K562 (cell line): Measurements from ENCODE around the gene IRF1. TPM values are rescaled to one million over a fixed set of nuclear protein-coding genes. Genes with fewer than 3 reads are reported as not detected.

Experiments used
- FUS ChIP-seq: fragments of 200-400 bp; formaldehyde crosslinking; optimal IDR thresholded peaks from 2 replicates; pipeline ENCODE3; 2017; ENCODE audit warnings: low read depth, low read length
- MYNN ChIP-seq, 2 experiments: sonication (generic); formaldehyde crosslinking in 1 of 2; IDR thresholded peaks; 2 replicates each; pipeline versions ENCODE4 v1.5.0 to v1.6.1; 2016 to 2020; ENCODE audit warnings: antibody characterized with exemption in 1 of 2, missing genetic modification reagents in 1 of 2
- NFIX ChIP-seq: fragments of 250-450 bp; sonication (Bioruptor Pico); IDR thresholded peaks from 2 replicates; pipeline ENCODE4 v1.4.0; 2020; ENCODE audit warnings: low read depth, mild to moderate bottlenecking, moderate library complexity
- POLR2H ChIP-seq: IDR thresholded peaks from 2 replicates; pipeline ENCODE4 v1.6.1; 2016; ENCODE audit warnings: missing genetic modification characterization, low read depth, mild to moderate bottlenecking, control low read depth, missing compliant biosample characterization, moderate library complexity
- RBM34 ChIP-seq: fragments of 200-400 bp; formaldehyde crosslinking; IDR thresholded peaks from 2 replicates; pipeline ENCODE4 v1.6.1; 2018; ENCODE audit warnings: low read length, borderline replicate concordance; ENCODE audit not compliant: insufficient read depth
- SIN3A ChIP-seq, 2 experiments: fragments of 150-350 bp in 1 of 2; IDR thresholded peaks; 2 replicates each; pipeline ENCODE4 v1.6.1; 2011 to 2016; ENCODE audit warnings: borderline replicate concordance in 2 of 2, low read depth in 2 of 2, low read length in 2 of 2, mild to moderate bottlenecking in 2 of 2, moderate library complexity in 2 of 2; ENCODE audit not compliant: control insufficient read depth in 1 of 2
- SMARCA5 ChIP-seq: fragments of 450-650 bp; IDR thresholded peaks from 2 replicates; pipeline ENCODE4 v1.6.1; 2016
- SUPT5H ChIP-seq: fragments of 450-650 bp; IDR thresholded peaks from 2 replicates; pipeline ENCODE4 v1.6.1; 2016
- TGIF2 ChIP-seq: sonication (generic); formaldehyde crosslinking; IDR thresholded peaks from 2 replicates; pipeline ENCODE4 v1.8.1; 2022; ENCODE audit warnings: mild to moderate bottlenecking, missing genetic modification reagents, moderate library complexity
- ZFP36 ChIP-seq: fragments of 150-350 bp; IDR thresholded peaks from 2 replicates; pipeline ENCODE4 v1.6.1; 2018; ENCODE audit warnings: low read length, low read depth; ENCODE audit not compliant: partially characterized antibody
- ZNF134 ChIP-seq: fragments of 250-450 bp; sonication (Bioruptor Pico); conservative IDR thresholded peaks from 2 replicates; pipeline ENCODE4 v1.4.0; 2020
- ZNF212 ChIP-seq: fragments of 450-650 bp; formaldehyde crosslinking; IDR thresholded peaks from 2 replicates; pipeline ENCODE4 v1.4.0; 2020; ENCODE audit warnings: mild to moderate bottlenecking
- ZNF239 ChIP-seq: fragments of 250-450 bp; sonication (Bioruptor Pico); IDR thresholded peaks from 2 replicates; pipeline ENCODE4 v1.4.0; 2020; ENCODE audit warnings: mild to moderate bottlenecking
- ZNF589 ChIP-seq: fragments of 200-800 bp; sonication (Bioruptor generic); IDR thresholded peaks from 2 replicates; pipeline ENCODE4 v1.6.1; 2016; ENCODE audit warnings: low read depth, missing genetic modification characterization, missing compliant biosample characterization
- polyA plus RNA-seq, 8 experiments: library from polyadenylated mRNA; depleted of rRNA in 4 of 8; stranded (reverse) in 5 of 8; unstranded in 3 of 8; fragments of >200 nt; fragmentation: Nextera tagmentation in 2 of 8; fragmentation: Illumina TruSeq in 1 of 8; extraction: Ambion mirVana in 2 of 8; extraction: Trizol in 1 of 8; gene quantifications; 2 replicates each; pipeline versions ENCODE4 v1.2.1 to v1.2.3, GENCODE V29; 2011 to 2014; ENCODE audit warnings: inconsistent platforms in 1 of 8, missing spikeins in 1 of 8
- total RNA-seq, 7 experiments: library from RNA; depleted of rRNA in 6 of 7; stranded (reverse); fragments of >200 nt in 6 of 7; fragmentation: Illumina TruSeq in 2 of 7; extraction: Trizol in 2 of 7; gene quantifications; 2 replicates each; pipeline versions ENCODE4 v1.2.1 to v1.2.3, GENCODE V29; 2011 to 2021; ENCODE audit warnings: low replicate concordance in 1 of 7
- TF ChIP-seq, protein P1 (sequence below): fragments of 250-450 bp; sonication (Bioruptor Pico); IDR thresholded peaks from 2 replicates; pipeline ENCODE4 v1.4.0; 2020
- TF ChIP-seq, protein P2 (sequence below), 2 experiments: IDR thresholded peaks; 2 replicates each; pipeline ENCODE4 v1.6.1; 2012; ENCODE audit warnings: improper control_type of control experiment in 2 of 2, low read depth in 2 of 2, low read length in 2 of 2, borderline replicate concordance in 1 of 2
- TF ChIP-seq, protein P3 (sequence below): fragments of 450-650 bp; IDR thresholded peaks from 2 replicates; pipeline ENCODE4 v1.7.0; 2016; ENCODE audit warnings: borderline replicate concordance
- TF ChIP-seq, protein P4 (sequence below): fragments of 150-350 bp; conservative IDR thresholded peaks from 2 replicates; pipeline ENCODE4 v1.6.1; 2014; ENCODE audit warnings: low read length

IRF1 gene
- total and polyA plus RNA-seq, 9 of the 15 experiments (the other 6 are each of a cell fraction or from before 2014, with no cell fraction given) = 1.1 to 12.3 (median 5.9) TPM

DNA sequence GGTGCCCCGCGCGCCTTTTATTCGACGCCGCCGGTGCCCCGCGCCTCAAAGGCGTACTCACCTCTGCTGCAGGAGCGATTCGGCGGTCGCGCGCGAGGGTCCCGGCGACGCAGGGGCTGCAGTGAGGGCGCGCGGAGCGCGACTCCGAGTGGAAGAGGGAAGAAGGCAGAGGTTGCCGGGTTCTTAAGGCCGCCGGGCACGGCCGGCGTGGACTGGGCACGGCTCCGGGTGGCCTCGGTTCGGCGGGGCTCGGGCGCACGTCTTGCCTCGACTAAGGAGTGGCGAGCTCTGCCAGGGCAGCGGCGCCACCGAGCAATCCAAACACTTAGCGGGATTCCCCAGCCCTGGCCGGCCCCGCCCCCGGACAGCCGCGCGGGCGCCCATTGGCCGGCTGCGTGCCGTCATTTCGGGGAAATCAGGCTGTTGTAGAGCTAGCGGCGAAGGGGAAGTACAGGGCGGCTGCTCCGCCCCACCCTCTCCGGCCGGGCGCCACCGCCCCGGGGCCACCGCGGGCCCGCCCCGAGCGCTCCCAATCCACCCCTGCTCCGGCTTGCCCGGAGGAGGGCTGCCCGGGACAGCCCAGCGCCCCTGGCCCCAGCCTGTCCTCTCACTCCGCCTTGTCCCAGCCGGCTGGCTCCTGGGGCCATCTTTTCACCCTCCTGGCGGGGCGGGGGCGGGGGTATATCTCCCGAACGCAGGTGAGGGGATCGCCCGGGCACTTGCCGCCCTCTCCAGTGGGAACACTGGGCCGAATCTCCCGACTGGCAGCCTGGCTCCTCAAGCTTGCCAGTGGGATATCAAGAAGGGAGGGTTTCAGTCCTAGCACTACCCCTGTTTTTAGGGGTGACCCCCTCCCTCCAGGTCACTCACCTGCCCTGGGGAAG is at the start of gene IRF1 (continued):
- TF ChIP-seq, protein P1, sequence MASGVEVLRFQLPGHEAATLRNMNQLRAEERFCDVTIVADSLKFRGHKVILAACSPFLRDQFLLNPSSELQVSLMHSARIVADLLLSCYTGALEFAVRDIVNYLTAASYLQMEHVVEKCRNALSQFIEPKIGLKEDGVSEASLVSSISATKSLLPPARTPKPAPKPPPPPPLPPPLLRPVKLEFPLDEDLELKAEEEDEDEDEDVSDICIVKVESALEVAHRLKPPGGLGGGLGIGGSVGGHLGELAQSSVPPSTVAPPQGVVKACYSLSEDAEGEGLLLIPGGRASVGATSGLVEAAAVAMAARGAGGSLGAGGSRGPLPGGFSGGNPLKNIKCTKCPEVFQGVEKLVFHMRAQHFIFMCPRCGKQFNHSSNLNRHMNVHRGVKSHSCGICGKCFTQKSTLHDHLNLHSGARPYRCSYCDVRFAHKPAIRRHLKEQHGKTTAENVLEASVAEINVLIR (CRISPR knock-in tag) = peak; percentile 14; the same call in 1 of the 2 replicates
- TF ChIP-seq ZNF134 (CRISPR knock-in tag) (no peak), ZFP36 (peak; percentile 2), MYNN (IDR thresholded peaks at IDR 0.05) (no peak), MYNN (CRISPR knock-in tag; IDR thresholded peaks at IDR 0.05) (no peak), TGIF2 (no peak), SUPT5H (peak; percentile 81), SMARCA5 (no peak), NFIX (CRISPR knock-in tag) (no peak), SIN3A (IDR thresholded peaks at IDR 0.05; ENCODE audit: borderline replicate concordance in 2 of 2, control insufficient read depth in 1 of 2, low read depth in 2 of 2, low read length in 2 of 2) (peak in 1 of 2 experiments; percentile 38; a peak in 1 of 4 replicates), FUS (peak; percentile 65), ZNF212 (CRISPR knock-in tag) (no peak), ZNF589 (CRISPR knock-in tag) (0 out of 2 replicates have a peak, but pooled peaks have one; percentile 27), POLR2H (tag) (peak; percentile 91), ZNF239 (CRISPR knock-in tag) (no peak), RBM34 (0 out of 2 replicates have a peak, but pooled peaks have one; percentile 2)
- TF ChIP-seq, protein P2, sequence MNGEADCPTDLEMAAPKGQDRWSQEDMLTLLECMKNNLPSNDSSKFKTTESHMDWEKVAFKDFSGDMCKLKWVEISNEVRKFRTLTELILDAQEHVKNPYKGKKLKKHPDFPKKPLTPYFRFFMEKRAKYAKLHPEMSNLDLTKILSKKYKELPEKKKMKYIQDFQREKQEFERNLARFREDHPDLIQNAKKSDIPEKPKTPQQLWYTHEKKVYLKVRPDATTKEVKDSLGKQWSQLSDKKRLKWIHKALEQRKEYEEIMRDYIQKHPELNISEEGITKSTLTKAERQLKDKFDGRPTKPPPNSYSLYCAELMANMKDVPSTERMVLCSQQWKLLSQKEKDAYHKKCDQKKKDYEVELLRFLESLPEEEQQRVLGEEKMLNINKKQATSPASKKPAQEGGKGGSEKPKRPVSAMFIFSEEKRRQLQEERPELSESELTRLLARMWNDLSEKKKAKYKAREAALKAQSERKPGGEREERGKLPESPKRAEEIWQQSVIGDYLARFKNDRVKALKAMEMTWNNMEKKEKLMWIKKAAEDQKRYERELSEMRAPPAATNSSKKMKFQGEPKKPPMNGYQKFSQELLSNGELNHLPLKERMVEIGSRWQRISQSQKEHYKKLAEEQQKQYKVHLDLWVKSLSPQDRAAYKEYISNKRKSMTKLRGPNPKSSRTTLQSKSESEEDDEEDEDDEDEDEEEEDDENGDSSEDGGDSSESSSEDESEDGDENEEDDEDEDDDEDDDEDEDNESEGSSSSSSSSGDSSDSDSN (IDR thresholded peaks at IDR 0.05; ENCODE audit: borderline replicate concordance in 1 of 2, low read depth in 2 of 2, low read length in 2 of 2) = peak; percentile 83 to 97; a peak in 3 of 4 replicates
- TF ChIP-seq, protein P3, sequence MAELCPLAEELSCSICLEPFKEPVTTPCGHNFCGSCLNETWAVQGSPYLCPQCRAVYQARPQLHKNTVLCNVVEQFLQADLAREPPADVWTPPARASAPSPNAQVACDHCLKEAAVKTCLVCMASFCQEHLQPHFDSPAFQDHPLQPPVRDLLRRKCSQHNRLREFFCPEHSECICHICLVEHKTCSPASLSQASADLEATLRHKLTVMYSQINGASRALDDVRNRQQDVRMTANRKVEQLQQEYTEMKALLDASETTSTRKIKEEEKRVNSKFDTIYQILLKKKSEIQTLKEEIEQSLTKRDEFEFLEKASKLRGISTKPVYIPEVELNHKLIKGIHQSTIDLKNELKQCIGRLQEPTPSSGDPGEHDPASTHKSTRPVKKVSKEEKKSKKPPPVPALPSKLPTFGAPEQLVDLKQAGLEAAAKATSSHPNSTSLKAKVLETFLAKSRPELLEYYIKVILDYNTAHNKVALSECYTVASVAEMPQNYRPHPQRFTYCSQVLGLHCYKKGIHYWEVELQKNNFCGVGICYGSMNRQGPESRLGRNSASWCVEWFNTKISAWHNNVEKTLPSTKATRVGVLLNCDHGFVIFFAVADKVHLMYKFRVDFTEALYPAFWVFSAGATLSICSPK = no peak
- TF ChIP-seq, protein P4, sequence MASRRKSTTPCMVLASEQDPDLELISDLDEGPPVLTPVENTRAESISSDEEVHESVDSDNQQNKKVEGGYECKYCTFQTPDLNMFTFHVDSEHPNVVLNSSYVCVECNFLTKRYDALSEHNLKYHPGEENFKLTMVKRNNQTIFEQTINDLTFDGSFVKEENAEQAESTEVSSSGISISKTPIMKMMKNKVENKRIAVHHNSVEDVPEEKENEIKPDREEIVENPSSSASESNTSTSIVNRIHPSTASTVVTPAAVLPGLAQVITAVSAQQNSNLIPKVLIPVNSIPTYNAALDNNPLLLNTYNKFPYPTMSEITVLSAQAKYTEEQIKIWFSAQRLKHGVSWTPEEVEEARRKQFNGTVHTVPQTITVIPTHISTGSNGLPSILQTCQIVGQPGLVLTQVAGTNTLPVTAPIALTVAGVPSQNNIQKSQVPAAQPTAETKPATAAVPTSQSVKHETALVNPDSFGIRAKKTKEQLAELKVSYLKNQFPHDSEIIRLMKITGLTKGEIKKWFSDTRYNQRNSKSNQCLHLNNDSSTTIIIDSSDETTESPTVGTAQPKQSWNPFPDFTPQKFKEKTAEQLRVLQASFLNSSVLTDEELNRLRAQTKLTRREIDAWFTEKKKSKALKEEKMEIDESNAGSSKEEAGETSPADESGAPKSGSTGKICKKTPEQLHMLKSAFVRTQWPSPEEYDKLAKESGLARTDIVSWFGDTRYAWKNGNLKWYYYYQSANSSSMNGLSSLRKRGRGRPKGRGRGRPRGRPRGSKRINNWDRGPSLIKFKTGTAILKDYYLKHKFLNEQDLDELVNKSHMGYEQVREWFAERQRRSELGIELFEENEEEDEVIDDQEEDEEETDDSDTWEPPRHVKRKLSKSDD = no peak
